GM18508 (cell line): ENCODE results near the gene PCSK6.
"Not testable (repeated sequence)": the region's sequence is repeated elsewhere in the genome, so short reads cannot be mapped to it uniquely, and the experiment has no call there.

ENCODE experiments used
- ATAC-seq: cut with Tn5 transposase; IDR thresholded peaks from one replicate; pipeline ENCODE4 v1.9.1; 2021; ENCODE audit warnings: moderate number of reproducible peaks; ENCODE audit not compliant: insufficient read depth, unreplicated experiment

The PCSK6 gene

DNA sequence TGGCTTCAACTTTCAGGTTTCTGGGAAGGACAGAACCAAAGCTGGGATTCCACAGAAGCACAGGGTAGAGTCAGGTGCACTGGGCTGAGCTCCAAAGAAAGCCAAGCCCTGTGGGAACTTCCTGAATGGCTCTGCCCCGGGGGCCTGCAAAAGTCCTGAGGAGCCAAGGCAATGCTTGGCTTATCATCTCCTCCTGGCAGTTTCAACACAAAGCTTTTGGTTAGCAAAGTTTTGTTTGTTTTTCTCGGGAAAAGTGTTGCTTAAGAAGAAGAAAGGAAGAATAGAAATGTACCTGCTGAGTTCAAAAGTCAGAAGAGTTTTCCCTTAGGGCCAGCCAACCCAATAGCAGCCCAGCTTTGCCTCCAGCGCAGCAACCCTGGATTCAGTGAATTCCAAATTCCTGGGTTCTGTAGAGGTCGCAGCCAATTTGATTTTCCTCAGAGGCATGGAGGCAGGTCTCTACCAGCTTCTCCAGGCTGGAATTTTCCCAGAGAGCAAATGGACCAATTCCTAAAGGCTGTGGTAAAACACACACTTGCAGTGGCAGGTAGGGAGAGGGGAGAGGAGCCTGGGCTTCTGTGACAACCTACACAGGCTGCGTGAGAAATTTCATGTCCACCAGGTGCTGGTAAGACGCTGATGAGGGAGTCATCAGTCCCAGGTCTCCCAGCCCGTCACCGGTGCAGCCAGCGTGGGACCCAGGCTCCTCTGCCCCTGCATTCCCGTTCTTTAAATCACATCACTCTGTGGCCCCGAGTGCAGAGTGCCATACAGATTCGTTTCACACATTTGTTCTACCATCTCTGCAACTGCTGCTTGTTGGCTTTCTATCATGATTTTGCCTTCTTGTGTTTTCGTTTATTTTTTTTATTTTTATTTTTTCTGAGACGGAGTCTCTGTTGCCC, 140.2 kb downstream of the PCSK6 start:
- no peak for ATAC-seq

- no peak for ATAC-seq
These were observed 140.9 kb downstream of the PCSK6 start for GRCh38 chr15:101348643-101349042.

DNA sequence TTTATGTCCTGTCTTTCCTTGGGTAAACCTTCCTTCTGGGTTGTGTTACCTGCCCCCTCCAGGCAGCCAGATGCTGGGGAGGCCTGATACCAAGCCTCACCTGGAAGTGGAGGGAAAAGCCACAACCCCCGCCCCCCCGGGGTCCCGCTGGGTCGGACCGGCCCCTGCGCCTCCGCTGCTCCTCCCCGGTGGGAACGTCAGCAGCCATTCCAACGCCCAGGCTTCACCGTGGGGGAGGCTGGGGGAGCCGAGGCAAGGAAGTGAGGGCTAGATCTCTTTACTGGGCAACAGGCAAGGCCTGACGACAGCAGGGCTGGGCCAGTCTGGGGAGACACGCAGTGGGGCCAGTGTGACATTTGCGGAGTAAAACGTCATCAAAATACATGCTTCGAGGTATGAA, 141.5 kb downstream of the PCSK6 start:
- no peak for ATAC-seq

- no peak for ATAC-seq
These were observed 142.1 kb downstream of the PCSK6 start for GRCh38 chr15:101347454-101347853.

- ATAC-seq, result no peak
These were observed 142.6 kb downstream of the PCSK6 start for GRCh38 chr15:101346928-101347327.

DNA sequence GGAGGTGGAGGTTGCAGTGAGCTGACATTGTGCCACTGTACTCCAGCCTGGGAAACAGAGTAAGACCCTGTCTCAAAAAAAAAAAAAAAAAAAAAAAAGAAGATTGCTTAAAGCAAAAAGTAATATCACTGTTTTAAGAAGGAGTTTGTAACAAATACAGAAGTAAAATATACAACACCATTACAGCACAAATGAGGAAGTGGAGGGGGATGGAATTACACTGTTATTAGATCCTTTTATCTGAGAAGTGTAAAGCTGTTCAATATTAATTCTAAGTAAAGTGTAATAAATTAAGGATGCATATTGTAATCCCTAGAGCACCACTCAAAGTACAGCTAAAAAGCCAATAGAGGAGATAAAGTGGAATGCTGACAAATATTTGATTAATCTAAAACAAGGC, 147.5 kb downstream of the PCSK6 start:
- ATAC-seq, result no peak

- ATAC-seq, result no peak
These were observed 150.9 kb downstream of the PCSK6 start for GRCh38 chr15:101338502-101339057.

DNA sequence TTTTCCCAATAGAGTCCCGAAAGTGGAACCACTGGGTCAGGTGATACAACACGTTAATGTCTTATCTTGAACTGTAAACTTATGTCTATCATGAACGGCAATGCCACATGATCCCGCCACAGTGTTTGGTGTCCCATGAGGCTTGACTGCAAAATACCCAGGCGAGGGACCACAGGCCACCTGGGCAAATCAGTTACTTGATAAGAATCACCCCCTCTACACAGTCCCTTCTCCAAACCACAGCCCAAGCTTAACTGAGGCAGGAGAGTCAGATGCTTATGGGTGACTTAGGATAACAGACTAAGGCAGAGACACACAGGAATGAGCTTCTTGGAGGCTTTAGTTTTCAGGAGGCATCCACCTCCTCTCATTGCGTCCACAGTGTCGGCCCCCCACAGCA, 151.5 kb downstream of the PCSK6 start:
- ATAC-seq, result no peak

DNA sequence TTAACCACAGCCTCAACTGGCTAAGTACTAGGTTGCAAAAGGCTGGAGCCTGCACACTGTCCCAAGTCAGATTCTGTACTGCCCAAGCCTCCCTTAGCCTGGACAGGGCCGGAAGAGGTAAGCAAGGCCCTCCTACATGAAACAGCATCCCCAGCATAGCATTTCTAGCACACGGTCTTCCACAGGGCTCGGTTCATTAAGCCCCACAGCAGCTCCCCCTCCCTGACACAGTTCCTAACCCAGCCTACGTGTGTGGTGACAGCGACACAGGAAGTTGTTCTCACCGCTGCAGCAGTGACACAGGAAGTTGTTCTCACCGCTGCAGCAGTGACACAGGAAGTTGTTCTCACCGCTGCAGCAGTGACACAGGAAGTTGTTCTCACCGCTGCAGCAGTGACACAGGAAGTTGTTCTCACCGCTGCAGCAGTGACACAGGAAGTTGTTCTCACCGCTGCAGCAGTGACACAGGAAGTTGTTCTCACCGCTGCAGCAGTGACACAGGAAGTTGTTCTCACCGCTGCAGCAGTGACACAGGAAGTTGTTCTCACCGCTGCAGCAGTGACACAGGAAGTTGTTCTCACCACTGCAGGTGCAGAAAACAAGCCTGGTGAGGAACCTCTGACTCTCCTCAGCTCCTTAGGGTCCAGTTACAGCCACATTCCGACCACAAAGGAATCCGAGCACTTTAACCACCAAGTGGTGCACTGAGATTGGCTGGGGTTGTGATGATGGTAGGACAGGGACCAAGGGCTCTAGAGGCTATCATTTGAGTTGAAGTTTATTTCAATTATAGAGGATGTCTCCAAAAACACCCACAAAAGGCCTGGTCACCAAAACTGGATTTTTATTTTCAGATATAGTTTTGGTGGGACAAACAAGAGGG, 155.4 kb downstream of the PCSK6 start:
- not testable (repeated sequence) for ATAC-seq

DNA sequence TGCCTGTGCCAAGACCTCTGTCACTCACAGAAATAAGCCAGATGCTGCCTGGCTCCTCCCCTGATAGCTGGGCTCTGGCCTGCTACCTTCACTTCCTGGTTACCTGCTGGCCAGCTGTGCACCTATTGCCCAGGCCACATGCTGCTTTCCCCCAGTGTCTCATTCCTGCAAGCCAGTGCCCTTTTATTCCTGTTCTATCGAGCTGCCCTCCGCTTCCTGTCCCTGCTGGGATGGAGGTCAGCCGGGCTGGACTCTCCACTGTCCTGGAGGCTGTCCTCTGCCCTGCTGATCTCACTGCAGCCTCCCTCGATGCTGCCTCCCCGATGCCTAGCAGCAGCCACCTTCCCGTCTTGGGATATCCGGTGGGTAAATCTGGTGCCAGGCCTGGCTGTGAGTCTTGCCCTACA, 157.4 kb downstream of the PCSK6 start:
- ATAC-seq, result no peak

GRCh38 chr15:101329867-101330380, 159.6 kb downstream of the PCSK6 start:
- ATAC-seq, result no peak

DNA sequence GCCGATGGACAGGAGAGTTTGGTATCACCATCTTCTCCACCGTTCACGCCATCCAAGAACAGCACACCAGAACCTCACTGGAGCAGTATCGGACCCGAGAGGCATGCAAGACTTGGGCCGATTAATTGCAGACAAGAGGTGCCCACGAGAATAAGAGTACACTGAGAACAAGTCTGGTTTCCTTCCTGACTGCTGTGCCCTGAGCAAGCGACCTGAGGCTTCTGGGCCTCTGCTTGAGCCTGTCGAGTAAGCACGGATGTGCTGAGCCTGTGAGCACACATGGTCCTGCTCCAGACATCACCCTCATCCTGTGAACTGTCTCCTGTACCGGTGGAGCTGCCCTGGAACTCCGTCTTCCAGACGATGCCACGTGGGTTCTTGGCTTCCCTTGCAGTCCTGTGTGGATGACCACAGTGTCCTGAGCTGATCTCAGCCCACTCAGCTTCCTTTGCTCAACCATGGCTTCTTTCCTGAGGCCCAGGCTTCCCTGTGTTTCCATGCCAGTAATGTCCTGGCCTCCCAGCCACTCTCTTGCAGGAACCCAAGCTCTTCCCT, 160.1 kb downstream of the PCSK6 start:
- no peak for ATAC-seq

- ATAC-seq, result no peak
These were observed 161.5 kb downstream of the PCSK6 start for GRCh38 chr15:101328001-101328400.

DNA sequence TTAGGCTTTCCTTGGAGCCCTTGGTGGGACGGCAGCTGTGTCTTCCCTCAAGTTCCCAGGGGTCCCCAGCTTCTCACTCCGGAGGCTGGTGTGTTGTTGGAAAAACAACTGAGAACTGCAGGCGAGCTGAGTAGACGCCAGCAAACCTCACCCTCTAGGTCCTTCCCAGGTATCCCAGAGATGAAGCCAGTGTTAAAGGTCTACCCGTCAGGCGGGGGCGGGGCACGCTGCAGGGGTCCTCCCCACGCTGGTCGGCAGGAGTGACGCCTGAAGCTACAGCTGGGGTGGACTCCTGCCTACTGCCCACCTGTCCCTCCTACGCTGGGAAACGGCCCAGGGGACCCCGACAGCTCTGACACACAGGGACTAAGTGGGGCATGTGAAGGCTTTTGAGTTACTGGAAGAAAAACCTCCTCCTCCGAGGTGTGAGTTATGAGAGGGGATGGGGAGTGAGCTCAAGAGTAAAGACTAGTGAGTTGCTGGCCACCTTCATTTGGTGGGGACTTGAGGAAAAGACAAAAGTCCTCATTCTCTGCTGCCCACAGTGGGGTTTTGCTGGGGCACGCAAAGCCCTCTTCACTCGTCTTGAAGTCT, 162.3 kb downstream of the PCSK6 start:
- no peak for ATAC-seq

DNA sequence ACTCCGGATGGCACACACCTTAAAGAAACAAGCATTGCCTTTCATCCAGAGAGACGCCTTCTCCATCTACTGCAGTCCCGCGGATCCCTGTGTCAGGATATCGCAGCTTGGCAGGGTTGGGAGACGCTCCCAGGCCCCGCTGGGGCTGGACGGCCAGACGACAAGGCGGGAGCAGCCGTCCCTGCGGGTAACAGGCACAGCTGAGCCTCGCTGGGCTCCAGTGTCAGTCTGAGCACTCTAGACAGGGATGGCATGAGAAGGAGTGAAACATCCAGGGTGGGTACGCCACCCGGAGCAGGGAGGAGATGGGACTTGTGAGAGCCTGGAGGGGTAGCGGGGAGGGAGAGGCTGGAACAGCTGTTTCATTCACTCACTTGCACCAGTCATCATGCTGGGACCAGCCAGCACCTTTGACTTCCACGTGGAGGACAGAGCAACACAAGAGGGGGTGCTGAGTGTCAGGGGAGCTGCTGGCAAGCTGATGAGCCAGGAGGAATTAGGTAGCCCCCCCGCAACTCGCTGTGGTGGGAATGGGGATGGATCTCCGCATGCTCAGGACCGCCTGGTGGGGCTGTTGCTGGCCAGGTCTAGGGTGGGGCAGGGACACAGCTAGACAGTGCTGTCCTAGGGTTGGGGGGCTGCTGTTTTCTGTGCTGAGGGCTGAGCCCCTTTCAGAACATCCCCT, 162.9 kb downstream of the PCSK6 start:
- no peak for ATAC-seq

- no peak for ATAC-seq
These were observed 163.5 kb downstream of the PCSK6 start for GRCh38 chr15:101326026-101326315.

DNA sequence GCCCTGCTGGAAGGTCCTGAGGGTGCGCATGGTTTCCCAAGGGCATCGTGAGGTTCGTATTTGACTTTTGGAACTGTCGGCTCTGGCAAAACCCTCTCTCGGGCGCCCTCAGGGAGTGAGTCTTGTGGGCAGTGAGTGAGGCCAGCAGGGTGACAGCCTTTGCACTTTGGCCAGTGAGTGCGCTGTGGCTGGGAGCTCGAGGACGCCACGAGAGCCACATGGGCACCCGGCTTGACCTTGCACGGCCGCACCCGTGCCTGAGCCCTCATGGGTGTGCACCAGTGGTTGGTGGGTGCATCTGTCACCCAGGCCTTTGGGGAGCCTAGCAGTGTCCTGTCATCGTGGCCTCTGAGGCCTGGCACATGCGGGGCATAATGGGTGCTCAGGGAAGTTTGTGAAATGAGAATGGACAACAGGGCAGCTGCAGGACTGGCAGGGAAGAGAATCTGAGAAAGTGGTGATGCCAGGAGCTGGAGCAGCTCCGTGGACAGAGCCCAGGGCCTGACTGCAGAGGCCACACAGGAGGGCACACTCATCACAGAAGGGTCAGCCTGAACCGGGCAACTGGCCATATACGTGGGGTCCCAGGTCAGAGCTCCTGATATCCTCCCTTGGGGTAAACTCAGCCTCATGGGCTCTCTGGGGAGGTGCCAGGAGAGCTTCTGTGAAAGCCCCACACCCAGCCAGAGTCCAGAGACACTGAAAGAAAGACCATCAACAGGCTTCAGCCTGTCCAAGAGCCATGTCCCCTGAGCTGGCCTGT, 164.1 kb downstream of the PCSK6 start:
- ATAC-seq, result no peak

- ATAC-seq, result no peak
These were observed 164.9 kb downstream of the PCSK6 start for GRCh38 chr15:101324524-101325177.
